Upper lobe of right lung (tissue), 1 donor: ENCODE data around the gene REEP1. TPM values are rescaled to one million over a fixed set of nuclear protein-coding genes. Genes with fewer than 3 reads are reported as not detected.
A peak's percentile ranks its signal among the peaks of the same experiment; 100 is the strongest.

Experiments
- ATAC-seq: fragments of 200-7000 bp; cut with Tn5 transposase; one replicate; pipeline ENCODE4 v1.9.1; 2020; ENCODE audit warnings: mild to moderate bottlenecking, moderate library complexity
- DNase-seq: peaks from one replicate; pipeline ENCODE4 v3.0.0-alpha.2; 2020
- H3K27ac ChIP-seq: fragments of 200-600 bp; one replicate; pipeline ENCODE4 v1.8.0; 2022
- H3K27me3 ChIP-seq: fragments of 200-600 bp; one replicate; pipeline ENCODE4 v1.8.0; 2022; ENCODE audit warnings: mild to moderate bottlenecking
- H3K36me3 ChIP-seq: fragments of 200-600 bp; one replicate; pipeline ENCODE4 v1.8.0; 2022
- H3K4me1 ChIP-seq: fragments of 200-600 bp; one replicate; pipeline ENCODE4 v1.8.0; 2022
- H3K4me3 ChIP-seq: fragments of 200-600 bp; one replicate; pipeline ENCODE4 v1.8.0; 2022; ENCODE audit warnings: mild to moderate bottlenecking
- H3K9me3 ChIP-seq: fragments of 200-600 bp; one replicate; pipeline ENCODE4 v1.8.0; 2022
- intact Hi-C: fragments of 100-400 bp; cut with DNase I; formaldehyde crosslinking; loops from one replicate; pipeline ENCODE4 v1.11.0; 2022
- total RNA-seq: library from RNA; stranded (reverse); fragmentation: NEBNext Ultra II Directional; extraction: Animal tissue kit (Norgen Biotek cat#: 25700); gene quantifications from one replicate; pipeline ENCODE4 v1.2.1, GENCODE V29; 2021
- TF ChIP-seq, protein P1 (sequence below): fragments of 200-600 bp; IDR thresholded peaks from one replicate; pipeline ENCODE4 v1.8.0; 2022; ENCODE audit warnings: antibody characterized with exemption
- donor health status: DM: no; HTN: yes; CAD: no; lungs with severe emphysema.

REEP1 gene
- total RNA-seq, 1 donor from 2014 or later = 7.8 TPM

DNA sequence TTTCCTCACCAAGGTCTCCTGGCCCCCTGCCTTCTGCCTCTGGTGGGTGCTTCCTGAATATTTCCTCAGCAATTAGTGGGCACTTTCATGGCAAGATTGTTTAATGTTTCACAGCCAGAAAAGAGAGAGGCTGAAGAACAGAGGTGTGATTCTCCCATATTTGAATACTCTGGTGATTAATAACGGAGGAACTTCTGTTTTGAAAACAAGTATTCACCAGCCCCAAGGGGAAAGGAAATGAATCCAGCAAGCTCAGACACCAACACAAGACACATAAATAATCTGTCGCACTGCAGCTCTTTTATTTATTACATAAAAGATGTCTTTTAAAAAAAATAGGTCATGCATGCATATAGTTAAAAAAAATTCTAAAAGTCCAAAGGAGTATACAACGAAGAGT is 80.4 kb downstream of the REEP1 start:
- H3K27me3 ChIP-seq = no peaks in the 10 kb centered on the region
- no peak overlapping the region for H3K4me3 ChIP-seq
- H3K27ac ChIP-seq = no peak overlapping the region
- intact Hi-C loops = no loop called here
- DNase-seq (no peak), ATAC-seq (no peak)
- H3K36me3 ChIP-seq = no peaks in the 10 kb centered on the region
- H3K4me1 ChIP-seq = no peaks in the 10 kb centered on the region
- TF ChIP-seq, protein P1, sequence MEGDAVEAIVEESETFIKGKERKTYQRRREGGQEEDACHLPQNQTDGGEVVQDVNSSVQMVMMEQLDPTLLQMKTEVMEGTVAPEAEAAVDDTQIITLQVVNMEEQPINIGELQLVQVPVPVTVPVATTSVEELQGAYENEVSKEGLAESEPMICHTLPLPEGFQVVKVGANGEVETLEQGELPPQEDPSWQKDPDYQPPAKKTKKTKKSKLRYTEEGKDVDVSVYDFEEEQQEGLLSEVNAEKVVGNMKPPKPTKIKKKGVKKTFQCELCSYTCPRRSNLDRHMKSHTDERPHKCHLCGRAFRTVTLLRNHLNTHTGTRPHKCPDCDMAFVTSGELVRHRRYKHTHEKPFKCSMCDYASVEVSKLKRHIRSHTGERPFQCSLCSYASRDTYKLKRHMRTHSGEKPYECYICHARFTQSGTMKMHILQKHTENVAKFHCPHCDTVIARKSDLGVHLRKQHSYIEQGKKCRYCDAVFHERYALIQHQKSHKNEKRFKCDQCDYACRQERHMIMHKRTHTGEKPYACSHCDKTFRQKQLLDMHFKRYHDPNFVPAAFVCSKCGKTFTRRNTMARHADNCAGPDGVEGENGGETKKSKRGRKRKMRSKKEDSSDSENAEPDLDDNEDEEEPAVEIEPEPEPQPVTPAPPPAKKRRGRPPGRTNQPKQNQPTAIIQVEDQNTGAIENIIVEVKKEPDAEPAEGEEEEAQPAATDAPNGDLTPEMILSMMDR = no peak
- no peaks in the 10 kb centered on the region for H3K9me3 ChIP-seq

DNA sequence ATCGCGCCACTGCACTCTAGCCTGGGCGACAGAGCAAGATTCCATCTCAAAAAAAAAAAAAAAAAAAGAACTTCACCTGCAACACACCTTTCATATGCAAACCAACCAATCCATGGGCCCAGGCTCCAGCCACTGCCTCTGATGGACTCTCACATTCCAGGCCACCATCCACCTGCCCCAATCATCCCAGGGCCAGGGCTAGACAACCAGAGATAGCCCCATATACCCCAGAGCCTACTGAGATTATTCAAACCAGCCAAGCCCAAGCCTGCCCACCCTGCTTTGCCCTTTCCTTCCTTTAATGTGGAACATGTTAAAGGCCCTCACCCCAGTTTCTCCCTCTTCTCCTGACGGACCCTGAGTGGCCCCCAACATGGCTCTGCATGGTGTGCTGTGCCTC is 81.1 kb downstream of the REEP1 start:
- Histone ChIP-seq H3K27ac (no peak overlapping the region), H3K9me3 (no peaks in the 10 kb centered on the region), H3K36me3 (no peaks in the 10 kb centered on the region), H3K4me3 (no peak overlapping the region), H3K4me1 (no peaks in the 10 kb centered on the region), H3K27me3 (no peaks in the 10 kb centered on the region)
- intact Hi-C loops = no loop called here
- ATAC-seq (no peak), DNase-seq (no peak)
- TF ChIP-seq, protein P1 = no peak

DNA sequence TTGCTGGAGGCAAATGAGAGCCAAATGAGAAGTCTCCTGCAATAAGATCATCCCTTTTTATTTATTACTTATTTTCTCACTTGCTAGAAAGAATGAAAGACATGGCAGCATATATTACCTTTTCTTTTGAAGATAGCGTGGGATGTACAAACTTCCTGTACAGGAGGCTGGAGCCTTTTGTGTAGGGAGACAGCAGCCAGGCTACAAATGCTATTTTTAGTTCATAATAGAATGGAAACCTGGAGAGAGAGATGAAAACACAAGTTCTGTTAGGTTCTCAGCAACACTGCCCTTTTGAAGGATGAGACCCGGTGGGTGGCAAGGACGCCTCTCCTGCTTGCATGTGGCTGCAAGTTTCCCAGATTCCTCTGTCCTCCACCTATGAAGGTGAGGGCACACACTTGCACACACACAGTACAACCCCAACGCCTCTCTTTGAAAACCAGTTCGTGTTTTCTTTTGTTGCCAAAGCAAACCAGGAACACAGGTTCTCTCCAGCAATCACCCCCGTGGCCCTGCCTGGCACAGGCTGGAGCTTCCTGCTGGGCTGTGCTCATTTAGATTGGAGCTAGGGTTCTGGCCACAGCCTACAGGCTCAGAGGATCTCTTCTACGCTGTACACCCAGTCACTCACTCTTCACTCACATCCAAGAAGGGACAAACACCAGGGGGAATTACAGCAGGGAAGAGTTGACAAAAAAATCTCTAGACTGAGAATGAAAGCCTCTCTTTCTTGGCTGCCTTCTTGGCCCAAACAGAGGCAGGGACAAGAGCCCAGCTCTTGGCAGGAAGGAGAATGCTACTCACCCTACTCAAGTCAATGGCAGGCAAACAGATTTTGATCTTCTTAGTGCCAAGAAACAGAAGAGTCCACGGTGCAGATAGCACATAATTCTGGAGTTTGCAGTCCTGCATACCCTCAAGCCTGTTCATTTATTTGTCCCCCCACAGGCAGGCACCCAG is 82.6 kb downstream of the REEP1 start:
- TF ChIP-seq, protein P1 = no peak
- H3K4me3 ChIP-seq = no peak overlapping the region
- H3K36me3 ChIP-seq = no peaks in the 10 kb centered on the region
- H3K9me3 ChIP-seq = no peaks in the 10 kb centered on the region
- H3K4me1 ChIP-seq = no peaks in the 10 kb centered on the region
- intact Hi-C loops = no loop called here
- H3K27ac ChIP-seq = no peak overlapping the region
- no peaks in the 10 kb centered on the region for H3K27me3 ChIP-seq
- DNase-seq (no peak), ATAC-seq (peak; percentile 64)

DNA sequence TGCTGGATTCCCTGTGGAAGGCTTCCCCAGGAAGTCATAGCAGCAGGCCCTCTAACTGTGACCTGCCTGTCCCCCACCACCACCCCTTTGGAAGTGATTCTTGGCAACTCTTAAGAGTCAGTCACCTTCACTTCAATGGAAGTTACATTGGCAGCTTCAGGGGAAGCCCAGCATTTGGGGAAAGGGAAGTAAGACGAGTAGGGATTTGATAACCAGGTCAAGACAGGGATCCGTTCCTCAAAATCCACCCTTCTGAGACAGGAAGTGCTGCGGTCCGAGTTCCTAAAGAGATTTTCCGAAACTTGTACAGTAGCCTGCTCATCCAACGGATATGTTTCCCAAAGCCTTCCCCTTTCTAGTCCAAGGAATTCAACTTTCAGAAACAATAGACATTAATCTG is 84.0 kb downstream of the REEP1 start:
- intact Hi-C loops = no loop called here
- Histone ChIP-seq H3K27me3 (no peaks in the 10 kb centered on the region), H3K4me3 (no peak overlapping the region), H3K4me1 (no peaks in the 10 kb centered on the region), H3K36me3 (no peaks in the 10 kb centered on the region), H3K27ac (no peak overlapping the region), H3K9me3 (no peaks in the 10 kb centered on the region)
- no peak for ATAC-seq
- TF ChIP-seq, protein P1 = no peak
- DNase-seq = no peak

DNA sequence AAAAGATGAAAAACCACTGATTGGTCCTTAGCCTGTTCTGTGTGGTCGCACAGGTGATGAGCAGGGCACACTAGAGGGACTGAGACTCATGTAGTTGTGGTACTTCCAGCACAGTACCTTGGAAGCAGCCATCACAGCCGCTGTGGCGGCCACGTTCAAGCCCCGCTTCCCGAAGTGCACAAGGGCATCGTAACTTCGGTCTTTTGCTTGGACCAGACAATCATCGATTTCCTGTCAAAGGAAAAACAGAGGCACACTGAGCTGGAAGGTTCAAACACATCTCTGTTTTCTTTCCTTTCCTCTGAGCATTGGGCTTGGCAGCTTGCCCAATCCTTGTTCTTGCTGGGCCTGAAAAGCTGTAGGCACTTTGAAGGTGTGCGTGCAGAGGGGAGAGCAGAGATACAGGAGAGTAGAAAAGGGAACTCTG is 85.6 kb downstream of the REEP1 start:
- TF ChIP-seq, protein P1 = no peak
- Histone ChIP-seq H3K36me3 (no peaks in the 10 kb centered on the region), H3K4me1 (no peaks in the 10 kb centered on the region), H3K27ac (no peak overlapping the region), H3K27me3 (no peaks in the 10 kb centered on the region), H3K9me3 (no peaks in the 10 kb centered on the region), H3K4me3 (no peak overlapping the region)
- intact Hi-C loops = no loop called here
- no peak for ATAC-seq
- DNase-seq = no peak
